Endothelial cell of umbilical vein (primary cell): ENCODE measurements around the gene RBM39.

Experiments used
- CTCF ChIP-seq, 2 donors: IDR thresholded peaks; 1 replicate in 1 of 2; 2 replicates in 1 of 2; pipeline ENCODE4 v1.5.1; 2011; ENCODE audit warnings: low read length in 2 of 2, mild to moderate bottlenecking in 2 of 2, moderate library complexity in 2 of 2, control low read depth in 1 of 2, inconsistent platforms in 1 of 2, low read depth in 1 of 2; ENCODE audit not compliant: insufficient read depth in 1 of 2; ENCODE audit errors: extremely low read depth in 1 of 2
- EZH2 ChIP-seq: IDR thresholded peaks from 2 replicates; pipeline ENCODE4 v1.6.1; 2012; ENCODE audit warnings: borderline replicate concordance, low read depth, mild to moderate bottlenecking, moderate library complexity, low read length, inconsistent platforms; ENCODE audit not compliant: severe bottlenecking
- FOS ChIP-seq: IDR thresholded peaks from 2 replicates; pipeline ENCODE4 v1.6.1; 2011; ENCODE audit warnings: mild to moderate bottlenecking, low read length, moderate library complexity, borderline replicate concordance; ENCODE audit not compliant: insufficient read depth
- JUN ChIP-seq: IDR thresholded peaks from 2 replicates; pipeline ENCODE4 v1.6.1; 2011; ENCODE audit warnings: borderline replicate concordance, low read depth; ENCODE audit not compliant: insufficient read length, insufficient read depth
- MAX ChIP-seq: IDR thresholded peaks from 2 replicates; pipeline ENCODE4 v1.6.1; 2011; ENCODE audit not compliant: insufficient read depth, insufficient read length
- MYC ChIP-seq: IDR thresholded peaks from one replicate; pipeline ENCODE4 v1.6.1; 2011; ENCODE audit warnings: mild to moderate bottlenecking, low read depth, low read length
- POLR2A ChIP-seq: IDR thresholded peaks from 2 replicates; pipeline ENCODE4 v1.6.1; 2012; ENCODE audit warnings: low read depth, mild to moderate bottlenecking, control low read depth, low read length
- POLR2AphosphoS5 ChIP-seq: IDR thresholded peaks from 2 replicates; pipeline ENCODE4 v1.6.1; 2012; ENCODE audit warnings: low read depth, mild to moderate bottlenecking, control low read depth, low read length, moderate library complexity; ENCODE audit not compliant: insufficient read depth

- TF ChIP-seq CTCF (IDR thresholded peaks at IDR 0.05; ENCODE audit: extremely low read depth in 1 of 2, insufficient read depth in 1 of 2, low read depth in 1 of 2, low read length in 2 of 2) (no peak), MAX (no peak), POLR2A (no peak), EZH2 (no peak), FOS (no peak), POLR2AphosphoS5 (no peak), MYC (no peak), JUN (no peak)
These were observed 31.0 kb downstream of the RBM39 start for GRCh38 chr20:35710884-35711587.
